Transverse colon (tissue), 3 donors: Measurements from ENCODE around the gene OR8B3.

Experiments used
- CTCF ChIP-seq, 5 experiments: fragments of 200-600 bp in 3 of 5; fragments of 450-650 bp in 2 of 5; sonication (generic) in 3 of 5; IDR thresholded peaks; 1 replicate in 2 of 5; 2 replicates in 3 of 5; pipeline ENCODE4 v1.5.1; 2016 to 2017; ENCODE audit warnings: antibody characterized with exemption in 5 of 5, inconsistent platforms in 3 of 5, mild to moderate bottlenecking in 2 of 5, moderate library complexity in 1 of 5
- POLR2A ChIP-seq: fragments of 450-650 bp; IDR thresholded peaks from one replicate; pipeline ENCODE4 v1.6.1; 2016; ENCODE audit warnings: antibody characterized with exemption, mild to moderate bottlenecking, moderate library complexity

GRCh38 chr11:124442442-124442841 is 43.6 kb upstream of the OR8B3 start:
- TF ChIP-seq CTCF (IDR thresholded peaks at IDR 0.05) (no peak), POLR2A (no peak)
